Measurements from ENCODE around the gene SEMA3D.

The SEMA3D gene

GRCh38 chr7:85038466-85038865, 148.4 kb downstream of the SEMA3D start:
- no peak for TF ChIP-seq CTCF (IDR thresholded peaks at IDR 0.05; ENCODE audit: insufficient read depth, missing control alignments)
- no peak for FAIRE-seq

GRCh38 chr7:85033263-85033662, 153.6 kb downstream of the SEMA3D start:
- FAIRE-seq, result no peak
- TF ChIP-seq CTCF (IDR thresholded peaks at IDR 0.05; ENCODE audit: insufficient read depth, missing control alignments), result no peak
- DNase-seq (ENCODE audit: insufficient read length, low spot score), result no peak

More at GRCh38 chr7:85038466-85038865, 148.4 kb downstream of the SEMA3D start:
- DNase-seq (ENCODE audit: insufficient read length, low spot score), result no peak

- FAIRE-seq (no peak), DNase-seq (ENCODE audit: insufficient read length, low spot score) (no peak)
- TF ChIP-seq CTCF (IDR thresholded peaks at IDR 0.05; ENCODE audit: insufficient read depth, missing control alignments), result no peak
Measured at GRCh38 chr7:85031475-85031874, 155.4 kb downstream of the SEMA3D start.

GRCh38 chr7:85030893-85031292, 156.0 kb downstream of the SEMA3D start:
- DNase-seq (ENCODE audit: insufficient read length, low spot score) (no peak), FAIRE-seq (no peak)
- TF ChIP-seq CTCF (IDR thresholded peaks at IDR 0.05; ENCODE audit: insufficient read depth, missing control alignments), result peak; percentile 59

GRCh38 chr7:85025312-85025756, 161.5 kb downstream of the SEMA3D start:
- no peak for TF ChIP-seq CTCF (IDR thresholded peaks at IDR 0.05; ENCODE audit: insufficient read depth, missing control alignments)
- no peak for FAIRE-seq

DNA sequence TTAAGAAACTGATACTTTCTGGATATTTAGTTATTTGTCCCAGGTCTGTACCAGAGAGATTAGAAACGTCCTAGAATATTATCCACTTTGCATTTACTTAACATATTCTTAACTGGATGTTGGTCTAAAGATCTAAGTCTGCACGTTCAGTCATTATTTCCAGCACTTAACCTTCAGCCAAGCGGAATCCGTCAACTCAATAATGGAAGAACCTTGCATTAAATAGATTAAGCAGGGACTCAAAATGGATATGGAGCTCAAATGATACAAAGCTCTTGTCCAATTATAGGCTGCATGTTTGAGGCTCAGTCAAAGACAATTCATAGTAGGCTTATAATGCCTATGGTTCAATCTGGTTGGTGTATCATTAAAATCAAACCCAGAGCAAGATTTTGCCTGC, 162.9 kb downstream of the SEMA3D start:
- TF ChIP-seq CTCF (IDR thresholded peaks at IDR 0.05; ENCODE audit: insufficient read depth, missing control alignments), result no peak
- DNase-seq (ENCODE audit: insufficient read length, low spot score), result no peak

More at GRCh38 chr7:85025312-85025756, 161.5 kb downstream of the SEMA3D start:
- no peak for DNase-seq (ENCODE audit: insufficient read length, low spot score)

GRCh38 chr7:85023066-85023712, 163.7 kb downstream of the SEMA3D start:
- no peak for DNase-seq (ENCODE audit: insufficient read length, low spot score)
- FAIRE-seq, result peak; percentile 29

More for the DNA sequence above, 162.9 kb downstream of the SEMA3D start:
- no peak for FAIRE-seq

More at GRCh38 chr7:85023066-85023712, 163.7 kb downstream of the SEMA3D start:
- peak; percentile 77 for TF ChIP-seq CTCF (IDR thresholded peaks at IDR 0.05; ENCODE audit: insufficient read depth, missing control alignments)

All from D721Med (cell line).